GM13977 (cell line): Measurements from ENCODE around the gene OR6J1.

ENCODE experiments used
- DNase-seq: peaks from one replicate; pipeline ENCODE4 v3.0.0; 2012; ENCODE audit warnings: low spot score
- CTCF ChIP-seq: IDR thresholded peaks from 2 replicates; pipeline ENCODE4 v1.5.1; 2012; ENCODE audit warnings: mild to moderate bottlenecking, control low read depth; ENCODE audit not compliant: insufficient read depth; ENCODE audit errors: extremely low read depth, missing control alignments
- in situ Hi-C: fragments of 300-500 bp; cut with MboI; formaldehyde crosslinking; loops from one replicate; pipeline ENCODE4 v1.12.0; 2022; ENCODE audit warnings: low sequenced_read_pairs, low pct_unique_long_range_greater_than_20kb, mixed read lengths, inconsistent platforms; ENCODE audit not compliant: unreplicated experiment

The OR6J1 gene

GRCh38 chr14:22600027-22600426 lies 44.1 kb downstream of the OR6J1 start:
- in situ Hi-C loops, result no loop called here
- no peak for DNase-seq
- TF ChIP-seq CTCF, result no peak

- DNase-seq, result no peak
- no peak for TF ChIP-seq CTCF
- in situ Hi-C loops, result loop anchor here (10.0 to 25.0 kb wide), 2 partner anchors 45 to 263 kb away; partner anchors contain the start of genes LRP10 and OR6J1
Measured at GRCh38 chr14:22599349-22599748, 44.8 kb downstream of the OR6J1 start.

GRCh38 chr14:22598896-22599244 lies 45.3 kb downstream of the OR6J1 start:
- peak; percentile 60 for DNase-seq
- in situ Hi-C loops, result loop anchor here (10.0 to 25.0 kb wide), 2 partner anchors 46 to 263 kb away; partner anchors contain the start of genes LRP10 and OR6J1

GRCh38 chr14:22598099-22598895 lies 45.9 kb downstream of the OR6J1 start, which contains the start of gene ABHD4:
ABHD4 (plus strand) TSS chr14:22598300; CDS start chr14:22598307, 7 bp downstream.
- DNase-seq, result peak; percentile 86
- no peak for TF ChIP-seq CTCF
- in situ Hi-C loops, result loop anchor here (10.0 to 25.0 kb wide), 2 partner anchors 47 to 264 kb away; partner anchors contain the start of genes LRP10 and OR6J1

More at GRCh38 chr14:22598896-22599244, 45.3 kb downstream of the OR6J1 start:
- TF ChIP-seq CTCF, result peak; percentile 25

- no peak for DNase-seq
Measured at GRCh38 chr14:22597771-22598098, 46.4 kb downstream of the OR6J1 start.

GRCh38 chr14:22597265-22597664 lies 46.9 kb downstream of the OR6J1 start:
- no peak for DNase-seq
- no peak for TF ChIP-seq CTCF
- in situ Hi-C loops, result loop anchor here (10.0 to 25.0 kb wide), 2 partner anchors 48 to 265 kb away; partner anchors contain the start of genes LRP10 and OR6J1

More at GRCh38 chr14:22597771-22598098, 46.4 kb downstream of the OR6J1 start:
- in situ Hi-C loops, result loop anchor here (10.0 to 25.0 kb wide), 2 partner anchors 47 to 265 kb away; partner anchors contain the start of genes LRP10 and OR6J1
- TF ChIP-seq CTCF, result no peak
